ENCODE data around the gene NDUFAF3.

- TF ChIP-seq CTCF (tag by site-specific recombination; IDR thresholded peaks at IDR 0.05), result no peak
- no peak for TF ChIP-seq ZNF629 (tag by site-specific recombination; IDR thresholded peaks at IDR 0.05)
- TF ChIP-seq MYNN (tag by site-specific recombination; IDR thresholded peaks at IDR 0.05; ENCODE audit: borderline replicate concordance), result no peak
- TF ChIP-seq ZNF792 (tag by site-specific recombination; IDR thresholded peaks at IDR 0.05), result no peak
- no peak for TF ChIP-seq INSM2 (tag by site-specific recombination; IDR thresholded peaks at IDR 0.05)
- TF ChIP-seq ZFP3 (tag by site-specific recombination; IDR thresholded peaks at IDR 0.05; ENCODE audit: low read depth), result no peak
These were observed 12.7 kb downstream of the NDUFAF3 start for GRCh38 chr3:49034650-49035049.
